ENCODE measurements around the gene RILPL1. TPM values are rescaled to one million over a fixed set of nuclear protein-coding genes. Genes with fewer than 3 reads are reported as not detected.
A peak's percentile ranks its signal among the peaks of the same experiment; 100 is the strongest.
"Not testable (repeated sequence)": the region's sequence is repeated elsewhere in the genome, so short reads cannot be mapped to it uniquely, and the experiment has no call there.

The RILPL1 gene
- total and polyA plus RNA-seq, 2 donors, result 6.7 to 26.2 TPM

DNA sequence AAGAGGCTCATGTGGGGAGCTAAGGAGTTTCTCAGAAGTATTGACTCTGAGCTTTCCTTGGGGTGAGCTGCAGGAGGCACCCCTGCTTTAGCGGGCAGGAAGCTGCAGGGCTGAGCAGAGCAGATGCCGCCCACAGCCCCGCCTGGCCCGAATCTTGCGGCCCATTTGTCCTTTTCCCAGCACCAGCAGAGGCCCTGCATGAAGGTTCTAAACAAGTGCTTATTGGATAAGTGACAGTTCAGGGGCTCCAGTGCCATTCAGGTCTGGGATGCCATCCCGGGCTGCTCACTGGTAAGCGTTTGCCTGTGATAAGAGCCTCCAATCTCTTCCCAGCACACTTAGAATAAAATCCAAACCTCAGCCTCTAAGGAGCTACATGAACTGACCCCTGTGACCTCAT lies 11.4 kb downstream of the RILPL1 start:
- Histone ChIP-seq H3K4me3 (ENCODE audit: low read depth, low read length) (no peak overlapping the region), H3K27ac (ENCODE audit: low read depth) (no peak overlapping the region), H3K36me3 (ENCODE audit: insufficient read depth) (no peaks in the 10 kb centered on the region), H3K4me1 (ENCODE audit: insufficient read depth) (no peaks in the 10 kb centered on the region)
- DNase-seq (ENCODE audit: extremely low spot score), result no peak
- WGBS, result 92% methylated on average over 7 of the region's 7 CpGs

DNA sequence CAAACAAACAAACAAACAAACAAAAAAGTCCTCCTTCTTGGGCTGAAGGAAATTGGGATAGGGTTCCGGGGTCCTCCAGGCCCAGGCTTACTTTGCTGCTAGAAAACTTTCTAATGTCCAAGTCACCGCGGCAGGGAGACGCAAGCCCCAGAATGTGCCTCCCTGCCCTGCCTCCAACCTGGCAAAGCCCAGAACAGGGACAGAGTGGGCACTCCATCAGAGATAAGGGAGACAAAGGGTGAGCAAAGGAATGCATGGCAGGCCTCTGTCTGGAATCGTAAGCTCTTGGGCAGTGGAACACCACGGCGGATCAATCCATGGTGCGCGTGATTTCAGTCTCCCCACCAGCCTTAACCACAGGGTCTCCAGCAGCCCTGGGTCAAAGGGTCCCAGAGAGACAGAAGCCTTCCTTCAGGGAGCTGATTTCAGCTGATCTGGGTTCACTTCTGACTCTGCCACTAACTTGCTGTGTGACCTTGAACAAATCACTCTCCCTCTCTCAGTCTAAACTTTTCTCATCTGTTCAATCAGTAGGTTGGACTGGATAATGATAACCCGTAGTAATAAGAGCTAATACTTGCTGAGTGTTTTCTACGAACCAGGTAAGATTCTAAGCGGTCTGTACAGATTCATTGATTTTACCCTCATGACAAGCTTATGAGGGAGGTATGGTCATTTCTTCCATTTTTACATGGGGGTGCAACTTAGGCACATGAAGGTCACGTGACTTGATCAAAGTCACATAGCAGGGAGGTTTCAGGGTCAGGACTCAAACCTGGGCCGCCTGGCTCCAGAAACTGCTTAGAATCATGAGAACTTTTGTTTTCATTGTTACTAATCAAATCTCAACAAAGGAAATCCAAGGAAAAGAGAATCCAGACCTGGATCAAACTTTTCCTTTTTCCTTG lies 12.7 kb downstream of the RILPL1 start:
- H3K27ac ChIP-seq (ENCODE audit: low read depth), result no peak overlapping the region
- no peaks in the 10 kb centered on the region for H3K4me1 ChIP-seq (ENCODE audit: insufficient read depth)
- no peaks in the 10 kb centered on the region for H3K36me3 ChIP-seq (ENCODE audit: insufficient read depth)
- 97% methylated on average over 14 of the region's 14 CpGs for WGBS
- no peak overlapping the region for H3K4me3 ChIP-seq (ENCODE audit: low read depth, low read length)
- DNase-seq (ENCODE audit: extremely low spot score), result no peak

DNA sequence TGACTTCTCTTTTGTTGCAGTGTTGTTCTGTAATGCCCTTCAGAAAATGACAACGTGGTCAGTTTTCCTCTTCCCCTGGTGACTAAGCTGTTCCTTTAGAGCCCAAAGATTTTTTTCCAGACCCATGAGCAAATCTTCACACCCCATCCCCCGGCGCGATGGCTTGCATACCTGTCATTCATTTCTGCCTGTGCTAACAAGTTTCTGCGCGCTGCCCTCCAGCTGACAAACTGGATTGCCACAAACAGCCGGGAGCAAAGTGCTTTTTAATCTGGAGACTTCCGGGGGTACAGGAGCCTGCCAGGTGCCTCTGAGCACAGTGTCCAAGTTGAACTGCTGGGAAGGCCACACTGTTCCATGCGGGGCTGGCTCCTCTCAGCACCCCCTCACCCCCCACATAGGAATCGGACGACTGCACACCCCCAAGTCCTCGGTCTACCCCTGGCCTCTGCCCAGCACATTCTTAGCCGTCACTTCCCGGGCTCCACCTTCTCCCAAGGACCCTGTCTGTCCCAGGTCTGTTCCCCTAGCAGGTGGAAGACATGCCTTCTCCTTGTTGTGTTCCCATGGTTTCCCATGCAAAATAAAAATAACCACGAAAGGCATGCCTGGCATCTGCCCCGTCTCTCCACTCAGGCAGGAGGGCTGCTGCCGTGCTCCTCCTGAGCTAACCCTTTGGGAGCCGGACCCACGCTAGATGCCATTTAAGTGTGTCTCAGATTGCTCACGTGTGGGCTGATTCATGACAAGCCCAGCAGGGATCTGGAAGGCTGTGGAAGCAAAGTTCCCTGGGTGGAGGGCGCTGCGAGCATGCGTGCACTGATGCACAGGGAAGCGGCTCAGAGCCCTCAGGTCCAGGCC lies 14.1 kb downstream of the RILPL1 start:
- peak; percentile 67 for DNase-seq (ENCODE audit: extremely low spot score)
- Histone ChIP-seq H3K4me3 (ENCODE audit: low read depth, low read length) (no peak overlapping the region), H3K27ac (ENCODE audit: low read depth) (no peak overlapping the region), H3K36me3 (ENCODE audit: insufficient read depth) (no peaks in the 10 kb centered on the region), H3K4me1 (ENCODE audit: insufficient read depth) (no peaks in the 10 kb centered on the region)
- WGBS, result 63% methylated on average over 24 of the region's 24 CpGs

DNA sequence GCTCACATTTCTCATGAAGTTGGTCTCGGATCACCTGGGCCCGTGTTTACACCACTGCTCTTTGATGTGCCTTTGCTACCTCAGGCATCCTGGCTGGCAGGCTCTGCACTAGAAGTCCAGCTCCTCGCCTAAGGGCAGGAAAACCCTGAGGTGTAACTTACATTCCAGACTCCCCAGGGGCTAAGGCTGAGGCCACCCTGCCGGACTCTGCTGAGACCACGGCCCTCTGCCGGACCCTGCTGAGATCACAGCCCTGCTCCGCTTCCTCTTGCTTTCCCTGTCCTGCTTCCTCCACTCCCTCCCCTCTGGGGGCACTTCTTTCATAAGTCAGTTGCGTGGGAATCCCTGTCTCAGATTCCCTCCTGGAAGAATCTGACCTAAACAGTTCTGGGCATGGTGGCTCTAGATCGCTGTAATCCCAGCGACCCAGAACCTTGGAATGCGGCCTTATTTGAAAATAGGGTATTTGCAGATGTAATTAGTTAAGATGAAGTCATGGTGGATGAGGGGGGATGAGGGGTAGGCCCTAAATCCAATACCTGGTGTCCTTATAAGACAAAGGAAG lies 17.2 kb downstream of the RILPL1 start:
- no peaks in the 10 kb centered on the region for H3K36me3 ChIP-seq (ENCODE audit: insufficient read depth)
- H3K27ac ChIP-seq (ENCODE audit: low read depth), result no peak overlapping the region
- H3K4me3 ChIP-seq (ENCODE audit: low read depth, low read length), result no peak overlapping the region
- 76% methylated on average over 11 of the region's 11 CpGs for WGBS
- DNase-seq (ENCODE audit: extremely low spot score), result no peak
- H3K4me1 ChIP-seq (ENCODE audit: insufficient read depth), result no peaks in the 10 kb centered on the region

DNA sequence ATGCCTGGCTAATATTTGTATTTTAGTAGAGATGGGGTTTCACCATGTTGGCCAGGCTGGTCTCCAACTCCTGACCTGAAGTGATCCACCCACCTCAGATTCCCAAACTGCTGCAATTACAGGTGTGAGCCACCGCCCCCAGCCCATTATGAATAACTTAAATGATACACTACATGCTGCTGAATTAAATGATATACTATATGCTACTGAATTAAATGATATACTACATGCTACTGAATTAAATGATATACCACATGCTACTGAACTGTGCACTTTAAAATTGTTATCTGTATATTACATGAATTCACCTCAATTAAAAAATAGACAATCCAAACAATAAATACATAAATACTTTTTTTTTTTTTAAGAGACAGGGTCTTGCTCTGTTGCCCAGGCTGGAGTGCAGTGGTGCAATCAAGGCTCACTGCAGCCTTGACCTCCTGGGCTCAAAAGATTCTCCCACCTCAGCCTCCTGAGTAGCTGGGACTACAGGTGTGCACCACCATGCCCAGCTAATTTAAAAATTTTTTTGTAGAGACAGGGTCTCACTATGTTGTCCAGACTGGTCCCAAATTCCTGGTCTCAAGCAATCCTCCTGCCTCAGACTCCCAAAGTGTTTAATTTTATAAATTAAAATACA lies 18.8 kb downstream of the RILPL1 start:
- H3K4me1 ChIP-seq (ENCODE audit: insufficient read depth); DNase-seq (ENCODE audit: extremely low spot score); H3K27ac ChIP-seq (ENCODE audit: low read depth); H3K4me3 ChIP-seq (ENCODE audit: low read depth, low read length); H3K36me3 ChIP-seq (ENCODE audit: insufficient read depth): not testable (repeated sequence)
- WGBS, result 94% methylated on average over 1 of the region's 1 CpG

DNA sequence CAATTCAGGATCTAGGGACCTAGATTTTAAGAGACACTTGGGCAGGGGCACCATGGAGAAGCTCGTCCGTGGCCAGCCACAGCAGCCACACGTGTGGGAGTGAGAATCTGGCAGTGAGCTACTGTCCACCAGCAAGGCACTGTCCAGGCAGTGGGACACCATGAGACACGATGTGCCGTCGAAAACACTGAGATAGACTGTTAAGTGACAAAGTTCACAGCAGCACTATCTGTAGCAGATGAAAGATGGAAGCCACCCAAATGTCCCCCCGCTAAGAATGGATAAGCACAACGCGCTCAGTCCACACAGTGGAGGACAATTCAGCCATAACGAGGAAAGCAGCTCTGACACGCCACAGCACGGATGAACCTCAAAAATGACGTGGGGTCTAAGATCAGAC lies 19.7 kb downstream of the RILPL1 start:
- Histone ChIP-seq H3K36me3 (ENCODE audit: insufficient read depth) (peaks cover 2% of the 10 kb centered on the region), H3K4me3 (ENCODE audit: low read depth, low read length) (no peak overlapping the region), H3K27ac (ENCODE audit: low read depth) (no peak overlapping the region), H3K4me1 (ENCODE audit: insufficient read depth) (no peaks in the 10 kb centered on the region)
- DNase-seq (ENCODE audit: extremely low spot score), result no peak
- 79% methylated on average over 13 of the region's 13 CpGs for WGBS

DNA sequence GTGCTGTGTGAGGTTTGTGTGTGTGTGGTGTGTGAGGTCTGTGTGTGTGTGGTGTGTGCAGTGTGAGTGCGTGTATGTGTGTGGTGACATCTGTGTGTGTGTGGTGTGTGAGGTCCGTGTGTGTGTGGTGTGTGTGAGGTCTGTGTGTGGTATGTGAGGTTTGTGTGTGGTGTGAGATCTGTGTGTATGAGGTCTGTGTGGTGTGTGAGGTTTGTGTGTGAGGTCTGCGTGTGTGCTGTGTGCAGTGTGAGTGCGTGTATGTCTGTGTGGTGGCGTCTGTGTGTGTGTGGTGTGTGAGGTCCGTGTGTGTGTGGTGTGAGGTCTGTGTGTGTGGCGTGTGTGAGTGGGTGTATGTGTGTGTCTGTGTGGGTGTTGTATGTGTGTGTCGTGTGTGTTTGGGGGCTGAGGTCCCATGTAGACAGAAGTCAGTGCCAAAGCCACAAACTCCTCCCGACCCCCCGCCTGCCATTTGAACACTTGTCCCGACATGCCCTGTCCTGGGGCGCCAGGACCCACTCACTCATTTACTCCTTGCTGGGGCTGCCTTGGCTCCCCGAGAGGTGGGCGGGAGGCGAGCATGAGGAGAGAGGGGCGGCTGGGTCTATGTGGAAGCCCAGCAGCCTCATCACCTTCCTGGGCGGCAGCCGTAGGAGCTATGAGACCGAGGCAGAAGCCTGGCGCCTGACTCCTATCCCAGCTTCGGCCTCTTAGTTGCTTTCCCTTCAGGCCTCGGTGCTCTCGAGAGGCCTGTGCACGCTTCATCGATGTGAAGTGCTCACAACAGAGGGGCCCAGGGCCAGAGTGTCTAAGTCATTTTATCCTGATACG lies 20.5 kb downstream of the RILPL1 start:
- no peaks in the 10 kb centered on the region for H3K4me1 ChIP-seq (ENCODE audit: insufficient read depth)
- H3K4me3 ChIP-seq (ENCODE audit: low read depth, low read length), result no peak overlapping the region
- WGBS, result 75% methylated on average over 26 of the region's 26 CpGs
- H3K27ac ChIP-seq (ENCODE audit: low read depth), result no peak overlapping the region
- H3K36me3 ChIP-seq (ENCODE audit: insufficient read depth), result peaks cover 2% of the 10 kb centered on the region
- DNase-seq (ENCODE audit: extremely low spot score), result no peak

DNA sequence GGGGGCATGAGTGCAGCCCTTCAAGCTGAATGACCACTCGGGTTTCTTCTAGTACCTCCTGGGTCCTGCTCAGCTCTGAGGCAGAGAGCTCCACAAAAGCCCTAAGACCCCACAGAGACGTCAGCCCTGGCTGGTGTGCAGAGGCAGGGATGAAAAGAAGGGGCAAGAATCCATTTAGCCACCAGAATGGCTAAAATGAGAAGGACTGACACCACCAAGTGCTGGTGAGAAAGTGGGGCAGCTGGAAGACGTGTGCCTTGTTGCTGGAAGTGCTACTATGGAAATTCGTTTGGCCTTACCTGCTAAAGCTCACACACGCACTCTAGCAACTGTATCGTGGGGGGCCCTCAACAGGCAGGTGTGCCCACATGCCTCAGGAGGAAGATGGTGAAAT lies 26.7 kb downstream of the RILPL1 start:
- no peak overlapping the region for H3K4me3 ChIP-seq (ENCODE audit: low read depth, low read length)
- H3K4me1 ChIP-seq (ENCODE audit: insufficient read depth), result no peaks in the 10 kb centered on the region
- 91% methylated on average over 6 of the region's 6 CpGs for WGBS
- no peak overlapping the region for H3K27ac ChIP-seq (ENCODE audit: low read depth)
- peaks cover 2% of the 10 kb centered on the region for H3K36me3 ChIP-seq (ENCODE audit: insufficient read depth)
- DNase-seq (ENCODE audit: extremely low spot score), result no peak

DNA sequence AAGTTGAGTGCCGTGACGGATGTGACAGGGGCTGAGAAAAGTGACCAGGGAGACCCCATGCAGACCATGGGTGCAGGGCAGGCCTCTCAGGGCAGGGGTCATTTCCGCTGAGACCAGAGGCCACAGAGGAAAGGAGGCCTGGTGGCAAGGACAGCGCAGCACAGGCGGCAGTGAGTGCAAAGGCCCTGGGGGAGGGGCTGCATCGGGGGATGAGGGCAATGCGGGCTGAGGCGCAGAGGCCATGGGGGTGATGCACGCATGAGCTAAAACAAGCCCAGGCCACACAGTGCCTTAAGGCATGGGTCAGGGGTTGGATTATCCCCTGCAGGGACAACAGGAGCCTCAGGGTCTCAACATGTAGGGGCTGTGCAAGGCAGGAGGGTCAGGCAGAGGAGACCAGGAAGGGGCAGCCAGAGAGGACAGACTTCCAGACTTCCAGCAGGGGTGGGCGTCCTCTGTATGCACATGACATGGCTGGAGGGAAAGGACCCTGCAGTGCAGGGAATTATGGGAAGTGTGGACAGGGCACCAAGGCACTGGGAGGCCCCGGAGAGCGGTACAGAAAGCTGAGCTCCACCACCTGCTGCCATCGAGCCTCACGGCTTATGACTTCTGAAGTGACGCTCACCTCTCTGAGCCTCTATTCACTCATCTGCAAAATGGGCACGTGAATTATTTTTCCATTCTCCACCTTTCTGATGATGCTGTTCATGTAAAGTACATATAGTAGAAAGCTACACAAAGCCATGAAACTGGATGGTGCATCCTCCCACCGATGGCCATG lies 27.3 kb downstream of the RILPL1 start:
- WGBS, result 94% methylated on average over 17 of the region's 17 CpGs
- Histone ChIP-seq H3K27ac (ENCODE audit: low read depth) (no peak overlapping the region), H3K4me1 (ENCODE audit: insufficient read depth) (no peaks in the 10 kb centered on the region), H3K4me3 (ENCODE audit: low read depth, low read length) (no peak overlapping the region), H3K36me3 (ENCODE audit: insufficient read depth) (peaks cover 2% of the 10 kb centered on the region)
- DNase-seq (ENCODE audit: extremely low spot score), result no peak

DNA sequence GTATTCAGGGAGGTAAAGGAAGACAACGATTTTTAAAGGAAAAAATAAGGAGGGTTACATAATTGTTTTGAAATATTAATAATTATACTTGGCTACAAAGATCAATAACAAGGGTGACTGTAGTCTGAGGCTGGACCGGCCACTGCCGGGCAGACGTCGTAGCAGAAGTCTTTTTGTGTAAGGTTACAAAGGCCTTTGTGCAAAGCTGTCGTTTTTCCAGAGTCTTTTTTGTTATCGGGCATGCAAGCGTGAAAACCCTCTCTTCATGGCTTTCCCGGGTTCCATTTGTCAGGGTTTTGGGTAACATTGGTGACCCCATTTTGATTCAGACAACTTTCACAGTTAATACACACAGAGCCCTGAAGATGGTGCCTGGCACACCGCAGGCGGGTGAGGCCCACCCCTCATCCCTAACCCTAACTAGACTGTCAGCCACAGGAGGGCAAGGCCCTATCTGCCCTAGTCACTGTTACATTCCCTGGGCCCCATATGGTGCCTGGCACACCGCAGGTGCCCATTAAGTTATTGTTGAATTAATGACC lies 31.3 kb downstream of the RILPL1 start:
- WGBS, result 89% methylated on average over 12 of the region's 12 CpGs
- H3K4me3 ChIP-seq (ENCODE audit: low read depth, low read length), result no peak overlapping the region
- DNase-seq (ENCODE audit: extremely low spot score), result no peak
- no peaks in the 10 kb centered on the region for H3K36me3 ChIP-seq (ENCODE audit: insufficient read depth)
- H3K27ac ChIP-seq (ENCODE audit: low read depth), result no peak overlapping the region
- no peaks in the 10 kb centered on the region for H3K4me1 ChIP-seq (ENCODE audit: insufficient read depth)

DNA sequence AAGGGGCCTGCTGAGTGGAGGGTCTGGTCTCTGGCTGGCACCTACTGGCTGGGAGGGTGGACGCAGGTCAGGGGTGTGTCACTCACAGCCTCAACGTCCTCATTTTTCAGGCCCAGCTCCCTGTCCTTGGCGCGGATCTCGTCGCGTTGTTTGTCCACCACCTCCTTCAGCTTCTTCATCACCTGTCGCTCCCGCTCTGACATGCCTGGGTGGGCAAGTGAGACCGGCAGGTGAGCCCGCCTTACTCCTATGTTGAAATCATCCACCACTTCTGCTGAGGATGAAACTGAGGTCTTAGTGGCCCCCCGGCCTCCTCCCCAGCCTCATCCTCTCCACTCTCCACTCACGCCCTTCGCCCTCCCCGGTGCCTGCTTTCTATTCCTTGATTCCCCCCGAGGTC lies 34.2 kb downstream of the RILPL1 start:
- DNase-seq (ENCODE audit: extremely low spot score), result no peak
- no peak overlapping the region for H3K4me3 ChIP-seq (ENCODE audit: low read depth, low read length)
- 90% methylated on average over 16 of the region's 16 CpGs for WGBS
- no peaks in the 10 kb centered on the region for H3K36me3 ChIP-seq (ENCODE audit: insufficient read depth)
- no peaks in the 10 kb centered on the region for H3K4me1 ChIP-seq (ENCODE audit: insufficient read depth)
- H3K27ac ChIP-seq (ENCODE audit: low read depth), result no peak overlapping the region

All from urinary bladder (tissue), 4 donors.